GM10248 (cell line): ENCODE data around the gene SLC16A12.

Source experiments
- CTCF ChIA-PET: fragments of 300-600 bp; sonication (Branson Sonifier 250); formaldehyde crosslinking; extraction: SDS; loops from one replicate; lab custom pipeline; 2021; ENCODE audit warnings: antibody characterized with exemption; lab: Yijun Ruan, JAX
- POLR2A ChIA-PET: fragments of 350-650 bp; sonication (Branson Sonifier 250); formaldehyde crosslinking; extraction: SDS; loops from one replicate; lab custom pipeline; 2020; ENCODE audit warnings: antibody characterized with exemption; lab: Yijun Ruan, JAX
- DNase-seq: peaks from one replicate; pipeline ENCODE4 v3.0.0; 2012; ENCODE audit errors: extremely low spot score
- CTCF ChIP-seq: IDR thresholded peaks from 2 replicates; pipeline ENCODE4 v1.5.1; 2012; ENCODE audit warnings: mild to moderate bottlenecking, low read depth; ENCODE audit errors: extremely low read depth, missing control alignments, control extremely low read depth

SLC16A12 gene

GRCh38 chr10:89465196-89465595 lies 70.2 kb downstream of the SLC16A12 start:
- DNase-seq, result no peak
- POLR2A ChIA-PET, result no interaction called here
- TF ChIP-seq CTCF, result no peak
- CTCF ChIA-PET, result interaction anchor here (0.9 to 1.7 kb wide), 3 partner anchors 13 to 436 kb away, joined by 3 to 7 read pairs (median 3); no protein-coding TSS in a partner anchor

GRCh38 chr10:89463846-89464537 lies 71.4 kb downstream of the SLC16A12 start:
- ChIA-PET CTCF (interaction anchor here (1.2 to 2.1 kb wide), 2 partner anchors 9 to 15 kb away, joined by 3 to 5 read pairs; no protein-coding TSS in a partner anchor), POLR2A (no interaction called here)
- DNase-seq, result no peak
- no peak for TF ChIP-seq CTCF

- DNase-seq, result no peak
- CTCF ChIA-PET, result no interaction called here
- POLR2A ChIA-PET, result no interaction called here
- no peak for TF ChIP-seq CTCF
Observed at GRCh38 chr10:89458784-89459183, 76.6 kb downstream of the SLC16A12 start.

GRCh38 chr10:89458291-89458690 lies 77.1 kb downstream of the SLC16A12 start:
- ChIA-PET CTCF (no interaction called here), POLR2A (no interaction called here)
- no peak for DNase-seq
- no peak for TF ChIP-seq CTCF

GRCh38 chr10:89454561-89455347 lies 80.6 kb downstream of the SLC16A12 start:
- no peak for DNase-seq
- ChIA-PET CTCF (interaction anchor here (0.9 to 1.2 kb wide), 2 partner anchors 8 to 9 kb away, joined by 3 read pairs; no protein-coding TSS in a partner anchor), POLR2A (no interaction called here)
- no peak for TF ChIP-seq CTCF

GRCh38 chr10:89452193-89452592 lies 83.2 kb downstream of the SLC16A12 start:
- DNase-seq, result no peak
- no peak for TF ChIP-seq CTCF
- CTCF ChIA-PET, result interaction anchor here (1.1 to 1.7 kb wide), 2 partner anchors 13 to 20 kb away, joined by 4 to 7 read pairs; no protein-coding TSS in a partner anchor
- POLR2A ChIA-PET, result no interaction called here
